Lung (tissue), 12 donors: ENCODE measurements around the gene PIK3R4. TPM values are rescaled to one million over a fixed set of nuclear protein-coding genes. Genes with fewer than 3 reads are reported as not detected.
A peak's percentile ranks its signal among the peaks of the same experiment; 100 is the strongest.

Source experiments
- ATAC-seq: fragments of 200-7000 bp; cut with Tn5 transposase; one replicate; pipeline ENCODE4 v1.9.1; 2020; ENCODE audit warnings: moderate number of reproducible peaks; ENCODE audit not compliant: insufficient read depth, low FRiP score
- DNase-seq, 3 donors: peaks; one replicate each; pipeline ENCODE4 v3.0.0-alpha.2; 2013 to 2017
- H3K27ac ChIP-seq, 2 donors: one replicate each; pipeline ENCODE4 v1.5.1; 2013; ENCODE audit warnings: mild to moderate bottlenecking in 2 of 2, moderate library complexity in 2 of 2, control low read depth in 1 of 2, inconsistent platforms in 1 of 2, low read depth in 1 of 2, low read length in 1 of 2
- H3K27me3 ChIP-seq, 3 donors: one replicate each; pipeline ENCODE4 v1.5.1; 2013; ENCODE audit warnings: low read length in 2 of 3; ENCODE audit not compliant: control insufficient read depth in 3 of 3, insufficient read depth in 3 of 3
- H3K36me3 ChIP-seq, 4 donors: one replicate each; pipeline ENCODE4 v1.5.1; 2013; ENCODE audit warnings: low read length in 4 of 4, mild to moderate bottlenecking in 1 of 4, moderate library complexity in 1 of 4; ENCODE audit not compliant: control insufficient read depth in 4 of 4, insufficient read depth in 4 of 4
- H3K4me1 ChIP-seq, 5 donors: one replicate each; pipeline ENCODE4 v1.5.1; 2013; ENCODE audit warnings: low read length in 5 of 5, mild to moderate bottlenecking in 2 of 5, moderate library complexity in 1 of 5; ENCODE audit not compliant: control insufficient read depth in 5 of 5, insufficient read depth in 5 of 5
- H3K4me3 ChIP-seq: one replicate; pipeline ENCODE4 v1.5.1; 2013; ENCODE audit warnings: mild to moderate bottlenecking, control low read depth, moderate library complexity
- H3K9ac ChIP-seq, 2 donors: one replicate each; pipeline ENCODE4 v1.5.1; 2013; ENCODE audit warnings: low read length in 2 of 2, control low read depth in 1 of 2; ENCODE audit not compliant: insufficient read depth in 1 of 2
- H3K9me3 ChIP-seq, 4 donors: one replicate each; pipeline ENCODE4 v1.5.1; 2013; ENCODE audit warnings: low read length in 3 of 4, mild to moderate bottlenecking in 1 of 4, moderate library complexity in 1 of 4; ENCODE audit not compliant: control insufficient read depth in 4 of 4, insufficient read depth in 3 of 4
- CTCF ChIP-seq: IDR thresholded peaks from 2 replicates; pipeline ENCODE4 v1.5.1; 2012; ENCODE audit warnings: mild to moderate bottlenecking; ENCODE audit errors: control extremely low read depth, extremely low read depth
- WGBS, 2 donors: extraction: QIAGEN DNeasy Blood & Tissue Kit; methylation state at CpG; one replicate each; pipeline ENCODE4 v1.1.7; 2013; 5-methylcytosine and 5-hydroxymethylcytosine counted together
- polyA plus RNA-seq, 2 donors: library from polyadenylated mRNA; stranded (reverse); fragments of 200-250 nt; gene quantifications; one replicate each; pipeline ENCODE4 v1.2.1, GENCODE V29; 2013
- total RNA-seq, 2 donors: library from RNA; depleted of rRNA in 1 of 2; stranded (reverse); fragments of >200 nt in 1 of 2; gene quantifications; one replicate each; pipeline ENCODE4 v1.2.1, GENCODE V29; 2014 to 2021
- donor health status: control.
- donor health status: control.
- donor health status: Bipolar disorder and iron deficiency.
- donor health status: healthy.
- donor health status: DM: yes; HTN: yes; CAD: no.

The PIK3R4 gene
- total and polyA plus RNA-seq, 4 donors, result 21.6 to 43.0 (median 25.8) TPM

GRCh38 chr3:130662501-130662996 is 84.1 kb downstream of the PIK3R4 start:
- WGBS, 2 donors, result 78 to 86% methylated on average over 1 of the region's 1 CpG
- Histone ChIP-seq H3K9me3 (no peaks in the 10 kb centered on the region), H3K27me3 (no peaks in the 10 kb centered on the region), H3K4me1 (peaks cover 2 to 48% (median 5%) of the 10 kb centered on the region in 5 donors), H3K9ac (no peak overlapping the region), H3K4me3 (no peak overlapping the region), H3K27ac (no peak overlapping the region), H3K36me3 (peaks cover 0 to 10% (median 7%) of the 10 kb centered on the region in 4 donors)
- ATAC-seq (peak; percentile 50), DNase-seq (peak in 2 of 3 donors; percentile 69 to 77)
- no peak for TF ChIP-seq CTCF

- Histone ChIP-seq H3K4me3 (no peak overlapping the region), H3K27me3 (no peaks in the 10 kb centered on the region), H3K36me3 (peaks cover 0 to 10% (median 7%) of the 10 kb centered on the region in 4 donors), H3K27ac (no peak overlapping the region), H3K4me1 (peaks cover 2 to 48% (median 5%) of the 10 kb centered on the region in 5 donors), H3K9me3 (no peaks in the 10 kb centered on the region), H3K9ac (no peak overlapping the region)
- WGBS, 2 donors, result 85 to 88% methylated on average over 7 of the region's 7 CpGs
- TF ChIP-seq CTCF, result no peak
- DNase-seq (peak; percentile 39 to 78 (median 62)), ATAC-seq (no peak)
Measured at GRCh38 chr3:130661140-130661891, 85.3 kb downstream of the PIK3R4 start.

- Histone ChIP-seq H3K27ac (no peak overlapping the region), H3K36me3 (peaks cover 2 to 6% (median 4%) of the 10 kb centered on the region in 4 donors), H3K4me3 (no peak overlapping the region), H3K27me3 (no peaks in the 10 kb centered on the region), H3K9ac (peak overlapping the region in 1 of 2 donors; percentile 20), H3K4me1 (peaks cover 2 to 48% (median 5%) of the 10 kb centered on the region in 5 donors), H3K9me3 (no peaks in the 10 kb centered on the region)
- no peak for TF ChIP-seq CTCF
- DNase-seq (peak; percentile 49 to 96 (median 93)), ATAC-seq (no peak)
- WGBS, 2 donors, result 87 to 100% methylated on average over 1 of the region's 1 CpG
Measured at GRCh38 chr3:130659911-130660310, 86.7 kb downstream of the PIK3R4 start.
